Measurements from ENCODE around the gene KCNK17.

KCNK17 gene

DNA sequence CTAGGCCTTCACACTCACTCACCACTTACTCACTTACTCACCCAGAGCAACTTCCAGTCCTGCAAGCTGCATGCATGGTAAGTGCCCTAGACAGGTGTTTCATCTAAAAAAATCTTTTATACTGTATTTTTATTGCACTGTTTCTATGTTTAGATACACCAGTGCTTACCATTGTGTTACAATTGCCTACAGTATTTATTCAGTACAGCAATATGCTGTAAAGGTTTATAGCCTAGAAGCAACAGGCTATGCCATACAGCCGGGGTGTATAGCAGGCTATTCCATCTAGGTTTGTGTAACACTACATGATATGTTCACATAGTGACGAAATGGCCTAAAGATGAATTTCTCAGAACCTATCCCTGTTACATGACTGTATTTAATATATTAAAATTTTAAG lies 47.8 kb downstream of the KCNK17 start:
- Histone ChIP-seq H3K36me3 (ENCODE audit: control insufficient read depth, insufficient read depth, low read length) (no peaks in the 10 kb centered on the region), H3K27me3 (replicated peaks; ENCODE audit: control insufficient read depth, insufficient read depth, low read length) (peaks cover 2% of the 10 kb centered on the region; the same call in 1 of the 2 replicates), H3K4me3 (replicated peaks; ENCODE audit: low read depth, low read length) (no peak overlapping the region)
- DNase-seq (ENCODE audit: extremely low read depth, insufficient read length), result no peak
- TF ChIP-seq, protein P1, sequence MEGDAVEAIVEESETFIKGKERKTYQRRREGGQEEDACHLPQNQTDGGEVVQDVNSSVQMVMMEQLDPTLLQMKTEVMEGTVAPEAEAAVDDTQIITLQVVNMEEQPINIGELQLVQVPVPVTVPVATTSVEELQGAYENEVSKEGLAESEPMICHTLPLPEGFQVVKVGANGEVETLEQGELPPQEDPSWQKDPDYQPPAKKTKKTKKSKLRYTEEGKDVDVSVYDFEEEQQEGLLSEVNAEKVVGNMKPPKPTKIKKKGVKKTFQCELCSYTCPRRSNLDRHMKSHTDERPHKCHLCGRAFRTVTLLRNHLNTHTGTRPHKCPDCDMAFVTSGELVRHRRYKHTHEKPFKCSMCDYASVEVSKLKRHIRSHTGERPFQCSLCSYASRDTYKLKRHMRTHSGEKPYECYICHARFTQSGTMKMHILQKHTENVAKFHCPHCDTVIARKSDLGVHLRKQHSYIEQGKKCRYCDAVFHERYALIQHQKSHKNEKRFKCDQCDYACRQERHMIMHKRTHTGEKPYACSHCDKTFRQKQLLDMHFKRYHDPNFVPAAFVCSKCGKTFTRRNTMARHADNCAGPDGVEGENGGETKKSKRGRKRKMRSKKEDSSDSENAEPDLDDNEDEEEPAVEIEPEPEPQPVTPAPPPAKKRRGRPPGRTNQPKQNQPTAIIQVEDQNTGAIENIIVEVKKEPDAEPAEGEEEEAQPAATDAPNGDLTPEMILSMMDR (IDR thresholded peaks at IDR 0.05; ENCODE audit: insufficient read depth, low read length, poor library complexity, severe bottlenecking), result no peak

DNA sequence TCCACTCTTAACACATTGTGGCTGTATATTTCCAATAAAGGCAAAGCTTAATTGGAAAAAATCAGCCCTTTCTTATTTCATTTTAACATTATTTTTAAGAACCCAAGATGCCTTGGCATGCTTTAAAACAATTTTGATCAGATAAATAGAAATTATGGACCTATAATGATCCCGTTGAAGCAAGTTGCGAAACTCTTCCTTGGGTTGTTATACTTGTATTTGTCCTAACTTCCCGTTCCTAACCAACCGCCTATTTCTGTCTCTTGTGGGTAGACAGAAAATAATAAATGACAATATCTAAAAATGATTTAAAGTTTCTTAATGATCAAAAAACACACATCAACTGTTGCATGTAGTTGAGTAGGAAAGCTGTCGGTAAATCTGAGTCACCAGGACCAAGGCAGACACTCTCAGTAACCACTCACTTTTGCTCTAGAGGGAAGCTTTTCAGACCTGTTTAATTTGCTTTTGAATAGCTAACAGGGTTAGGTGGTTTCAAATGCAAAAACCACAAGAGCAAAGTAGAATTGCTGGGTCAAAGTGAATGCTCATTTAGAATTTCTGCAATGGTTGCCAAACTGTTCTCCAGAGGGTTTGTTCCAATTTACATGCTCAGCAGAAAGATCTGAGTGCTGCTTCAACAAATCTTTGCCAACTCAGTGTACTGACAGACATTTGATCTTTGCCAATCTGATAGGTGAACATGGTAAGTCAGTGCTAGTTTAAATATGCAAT lies 50.7 kb downstream of the KCNK17 start:
- no peak for DNase-seq (ENCODE audit: extremely low read depth, insufficient read length)
- TF ChIP-seq, protein P1 (IDR thresholded peaks at IDR 0.05; ENCODE audit: insufficient read depth, low read length, poor library complexity, severe bottlenecking), result no peak
- no peaks in the 10 kb centered on the region for H3K36me3 ChIP-seq (ENCODE audit: control insufficient read depth, insufficient read depth, low read length)
- H3K27me3 ChIP-seq (replicated peaks; ENCODE audit: control insufficient read depth, insufficient read depth, low read length), result peaks cover 2% of the 10 kb centered on the region; the same call in 1 of the 2 replicates
- H3K4me3 ChIP-seq (replicated peaks; ENCODE audit: low read depth, low read length), result no peak overlapping the region

DNA sequence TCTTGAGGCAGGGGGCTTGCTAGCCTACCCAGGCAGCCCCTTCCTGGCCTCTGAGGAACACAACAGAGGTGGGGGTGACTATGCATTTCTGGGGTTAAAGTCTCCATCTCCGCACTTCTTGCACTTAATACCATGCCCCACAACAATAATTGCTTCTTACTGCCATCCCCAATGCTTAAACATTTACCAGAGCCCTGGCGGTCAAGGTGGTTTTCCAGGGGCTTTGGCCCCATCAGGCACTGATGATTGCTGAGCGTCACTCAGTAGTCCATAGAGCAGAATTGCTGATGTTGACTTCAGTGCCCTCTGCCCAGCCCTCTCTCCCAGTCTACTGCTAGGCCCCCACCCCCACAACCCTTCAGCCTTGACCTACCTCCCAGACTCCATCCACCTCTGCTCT lies 52.5 kb downstream of the KCNK17 start:
- TF ChIP-seq, protein P1 (IDR thresholded peaks at IDR 0.05; ENCODE audit: insufficient read depth, low read length, poor library complexity, severe bottlenecking), result no peak
- Histone ChIP-seq H3K27me3 (replicated peaks; ENCODE audit: control insufficient read depth, insufficient read depth, low read length) (no peaks in the 10 kb centered on the region; the same call in 1 of the 2 replicates), H3K4me3 (replicated peaks; ENCODE audit: low read depth, low read length) (no peak overlapping the region), H3K36me3 (ENCODE audit: control insufficient read depth, insufficient read depth, low read length) (no peaks in the 10 kb centered on the region)
- no peak for DNase-seq (ENCODE audit: extremely low read depth, insufficient read length)

DNA sequence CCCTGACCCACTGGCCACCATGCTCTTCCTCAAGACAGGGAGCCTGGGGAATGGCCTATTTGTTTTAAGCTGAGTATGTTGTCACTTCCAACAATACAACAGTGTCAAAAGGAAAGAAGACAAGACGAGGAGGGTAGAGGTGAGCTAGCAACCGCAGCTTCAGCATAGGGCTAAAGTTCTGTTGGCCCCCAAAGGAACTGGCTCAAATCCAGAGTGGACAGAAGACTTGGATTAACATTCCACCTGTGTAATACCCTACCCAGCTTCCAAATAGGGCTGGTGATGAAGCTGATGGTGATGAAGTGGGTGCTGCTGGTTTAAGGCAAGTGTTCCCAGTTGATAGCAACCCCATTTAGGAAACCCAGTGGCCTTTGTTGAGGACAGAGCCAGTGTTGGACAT lies 53.3 kb downstream of the KCNK17 start:
- Histone ChIP-seq H3K27me3 (replicated peaks; ENCODE audit: control insufficient read depth, insufficient read depth, low read length) (no peaks in the 10 kb centered on the region; the same call in 1 of the 2 replicates), H3K36me3 (ENCODE audit: control insufficient read depth, insufficient read depth, low read length) (no peaks in the 10 kb centered on the region), H3K4me3 (replicated peaks; ENCODE audit: low read depth, low read length) (no peak overlapping the region)
- DNase-seq (ENCODE audit: extremely low read depth, insufficient read length), result no peak
- TF ChIP-seq, protein P1 (IDR thresholded peaks at IDR 0.05; ENCODE audit: insufficient read depth, low read length, poor library complexity, severe bottlenecking), result no peak

DNA sequence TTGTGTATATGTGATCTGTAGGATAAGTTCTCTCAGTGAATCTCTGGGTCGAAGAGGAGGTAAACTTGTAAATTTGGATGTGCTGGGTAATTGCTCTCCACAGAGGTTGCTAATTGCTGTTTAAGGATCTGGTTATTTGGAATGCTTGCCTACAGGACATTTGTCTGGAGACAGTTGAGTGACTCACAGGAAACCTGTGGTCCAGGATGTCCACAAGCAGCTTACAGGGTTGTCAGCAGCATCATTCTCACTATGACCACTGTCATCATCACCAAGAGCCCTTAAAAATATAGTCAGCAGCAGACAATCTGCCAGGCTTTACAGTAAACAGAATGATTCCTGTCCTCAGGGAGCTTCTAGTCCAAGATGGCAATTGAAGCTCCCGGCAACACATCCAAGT lies 53.8 kb downstream of the KCNK17 start:
- H3K36me3 ChIP-seq (ENCODE audit: control insufficient read depth, insufficient read depth, low read length), result no peaks in the 10 kb centered on the region
- H3K27me3 ChIP-seq (replicated peaks; ENCODE audit: control insufficient read depth, insufficient read depth, low read length), result no peaks in the 10 kb centered on the region; the same call in 1 of the 2 replicates
- TF ChIP-seq, protein P1 (IDR thresholded peaks at IDR 0.05; ENCODE audit: insufficient read depth, low read length, poor library complexity, severe bottlenecking), result no peak
- H3K4me3 ChIP-seq (replicated peaks; ENCODE audit: low read depth, low read length), result no peak overlapping the region
- DNase-seq (ENCODE audit: extremely low read depth, insufficient read length), result no peak
